ENCODE data around the gene ALG12. TPM values are rescaled to one million over a fixed set of nuclear protein-coding genes. Genes with fewer than 3 reads are reported as not detected.
A peak's percentile ranks its signal among the peaks of the same experiment; 100 is the strongest.

Gene ALG12
- total RNA-seq, 4 donors from 2014 or later, result 12.8 to 16.6 (median 13.0) TPM

- WGBS, 2 donors, result 20% methylated on average over 1 of the region's 70 CpGs; no CpG with 5 or more reads in 1 of the 2 donors
- H3K9me3 ChIP-seq, result no peaks in the 10 kb centered on the region
- H3K4me1 ChIP-seq, result peaks cover 53 to 69% (median 57%) of the 10 kb centered on the region in 3 donors
- no peaks in the 10 kb centered on the region for H3K27me3 ChIP-seq
- H3K4me3 ChIP-seq, result peak overlapping the region; percentile 70 to 92 (median 82)
- peak overlapping the region; percentile 95 to 100 (median 99) for H3K27ac ChIP-seq
- no peak for DNase-seq
- TF ChIP-seq, protein P1, sequence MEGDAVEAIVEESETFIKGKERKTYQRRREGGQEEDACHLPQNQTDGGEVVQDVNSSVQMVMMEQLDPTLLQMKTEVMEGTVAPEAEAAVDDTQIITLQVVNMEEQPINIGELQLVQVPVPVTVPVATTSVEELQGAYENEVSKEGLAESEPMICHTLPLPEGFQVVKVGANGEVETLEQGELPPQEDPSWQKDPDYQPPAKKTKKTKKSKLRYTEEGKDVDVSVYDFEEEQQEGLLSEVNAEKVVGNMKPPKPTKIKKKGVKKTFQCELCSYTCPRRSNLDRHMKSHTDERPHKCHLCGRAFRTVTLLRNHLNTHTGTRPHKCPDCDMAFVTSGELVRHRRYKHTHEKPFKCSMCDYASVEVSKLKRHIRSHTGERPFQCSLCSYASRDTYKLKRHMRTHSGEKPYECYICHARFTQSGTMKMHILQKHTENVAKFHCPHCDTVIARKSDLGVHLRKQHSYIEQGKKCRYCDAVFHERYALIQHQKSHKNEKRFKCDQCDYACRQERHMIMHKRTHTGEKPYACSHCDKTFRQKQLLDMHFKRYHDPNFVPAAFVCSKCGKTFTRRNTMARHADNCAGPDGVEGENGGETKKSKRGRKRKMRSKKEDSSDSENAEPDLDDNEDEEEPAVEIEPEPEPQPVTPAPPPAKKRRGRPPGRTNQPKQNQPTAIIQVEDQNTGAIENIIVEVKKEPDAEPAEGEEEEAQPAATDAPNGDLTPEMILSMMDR (IDR thresholded peaks at IDR 0.05), result no peak
- peak in 2 of 4 donors; percentile 14 to 69 for TF ChIP-seq POLR2A (IDR thresholded peaks at IDR 0.05)
- peaks cover 23 to 45% (median 29%) of the 10 kb centered on the region in 3 donors for H3K36me3 ChIP-seq
- intact Hi-C loops (cut with DNase I), result no loop called here
Measured at GRCh38 chr22:49962012-49962750, 43.9 kb upstream of the ALG12 start.

GRCh38 chr22:49961601-49962011 lies 43.4 kb upstream of the ALG12 start:
- intact Hi-C loops (cut with DNase I), result no loop called here
- no peak for TF ChIP-seq POLR2A (IDR thresholded peaks at IDR 0.05)
- TF ChIP-seq, protein P1 (IDR thresholded peaks at IDR 0.05), result no peak
- Histone ChIP-seq H3K27ac (peak overlapping the region; percentile 95 to 100 (median 99)), H3K27me3 (no peaks in the 10 kb centered on the region), H3K9me3 (no peaks in the 10 kb centered on the region), H3K4me3 (peak overlapping the region; percentile 70 to 92 (median 82)), H3K4me1 (peaks cover 48 to 66% (median 51%) of the 10 kb centered on the region in 3 donors), H3K36me3 (peaks cover 23 to 45% (median 29%) of the 10 kb centered on the region in 3 donors)
- no CpG with 5 or more reads among the region's 49 CpGs for WGBS, 2 donors
- no peak for DNase-seq

DNA sequence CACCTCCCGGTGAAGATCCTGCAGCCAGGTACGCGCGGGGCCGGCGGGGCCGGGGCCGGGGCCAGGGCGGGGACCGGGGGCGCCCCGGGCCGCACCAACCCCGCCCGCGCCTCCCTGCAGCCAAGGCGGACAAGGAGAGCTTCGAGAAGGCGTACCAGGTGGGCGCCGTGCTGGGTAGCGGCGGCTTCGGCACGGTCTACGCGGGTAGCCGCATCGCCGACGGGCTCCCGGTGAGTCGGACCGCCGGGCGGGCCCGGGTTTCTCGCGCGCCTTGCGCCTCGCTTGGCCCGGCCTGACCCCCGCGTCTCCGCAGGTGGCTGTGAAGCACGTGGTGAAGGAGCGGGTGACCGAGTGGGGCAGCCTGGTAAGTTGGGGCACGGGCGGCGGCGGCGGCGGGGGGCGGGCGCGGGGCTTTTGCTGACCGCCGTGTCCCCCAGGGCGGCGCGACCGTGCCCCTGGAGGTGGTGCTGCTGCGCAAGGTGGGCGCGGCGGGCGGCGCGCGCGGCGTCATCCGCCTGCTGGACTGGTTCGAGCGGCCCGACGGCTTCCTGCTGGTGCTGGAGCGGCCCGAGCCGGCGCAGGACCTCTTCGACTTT lies 42.9 kb upstream of the ALG12 start:
- H3K36me3 ChIP-seq, result peaks cover 23 to 45% (median 29%) of the 10 kb centered on the region in 3 donors
- no peaks in the 10 kb centered on the region for H3K27me3 ChIP-seq
- intact Hi-C loops (cut with DNase I), result no loop called here
- DNase-seq, result no peak
- H3K4me3 ChIP-seq, result peak overlapping the region; percentile 70 to 92 (median 82)
- no peaks in the 10 kb centered on the region for H3K9me3 ChIP-seq
- TF ChIP-seq POLR2A (IDR thresholded peaks at IDR 0.05), result peak in 2 of 4 donors; percentile 22 to 38
- TF ChIP-seq, protein P1 (IDR thresholded peaks at IDR 0.05), result no peak
- H3K4me1 ChIP-seq, result peaks cover 43 to 66% (median 46%) of the 10 kb centered on the region in 3 donors
- no CpG with 5 or more reads among the region's 84 CpGs for WGBS, 2 donors
- H3K27ac ChIP-seq, result peak overlapping the region; percentile 95 to 100 (median 99)

GRCh38 chr22:49960159-49961004 lies 42.1 kb upstream of the ALG12 start, which contains the start of gene PIM3:
Gene PIM3, plus strand, starts transcription at chr22:49960772. Its CDS starts 176 bp downstream, at chr22:49960948.
- intact Hi-C loops (cut with DNase I), result no loop called here

More at GRCh38 chr22:49960159-49961004, 42.1 kb upstream of the ALG12 start, which contains the start of gene PIM3:
- WGBS, 2 donors, result no CpG with 5 or more reads among the region's 137 CpGs
- Histone ChIP-seq H3K36me3 (peaks cover 23 to 38% (median 29%) of the 10 kb centered on the region in 3 donors), H3K27ac (peak within 1 kb of the TSS; percentile 95 to 100 (median 99)), H3K27me3 (no peaks in the 10 kb centered on the region), H3K4me3 (peak within 1 kb of the TSS; percentile 70 to 92 (median 82)), H3K9me3 (no peaks in the 10 kb centered on the region), H3K4me1 (peaks cover 36 to 66% (median 39%) of the 10 kb centered on the region in 3 donors)
- peak; percentile 78 for DNase-seq
- TF ChIP-seq POLR2A (IDR thresholded peaks at IDR 0.05), result peak in 3 of 4 donors; percentile 14 to 95 (median 81)
- TF ChIP-seq, protein P1 (IDR thresholded peaks at IDR 0.05), result peak in 4 of 6 experiments; percentile 0 to 14 (median 7)

Data from esophagus squamous epithelium (tissue), 5 donors.